Stimulated activated CD4-positive, alpha-beta T cell treated with anti-CD3 and anti-CD28 coated beads, Interleukin-15, amount 100 ng/mL, for 24 hours (primary cell): ENCODE data around the gene REX1BD.

Source experiments
- DNase-seq: peaks from one replicate; pipeline ENCODE4 v3.0.0-alpha.2; 2020

Gene REX1BD

DNA sequence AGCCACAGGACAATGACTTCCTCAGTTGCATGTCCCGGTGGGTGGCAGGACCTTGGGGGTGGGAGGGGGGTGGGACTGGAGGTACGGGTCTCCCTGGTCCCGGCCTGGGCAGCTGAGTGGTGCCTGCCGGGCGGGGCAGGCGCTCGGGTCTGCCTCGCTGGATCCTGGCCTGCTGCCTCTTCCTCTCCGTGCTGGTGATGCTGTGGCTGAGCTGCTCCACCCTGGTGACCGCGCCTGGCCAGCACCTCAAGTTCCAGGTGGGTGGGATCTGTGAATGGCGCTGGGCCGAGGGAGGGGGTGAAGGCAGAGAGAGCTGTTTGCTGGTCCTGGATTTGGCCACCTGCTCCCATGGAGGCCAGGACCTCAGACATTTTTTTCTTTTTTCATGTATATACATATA is 29.6 kb downstream of the REX1BD start:
- no peak for DNase-seq

DNA sequence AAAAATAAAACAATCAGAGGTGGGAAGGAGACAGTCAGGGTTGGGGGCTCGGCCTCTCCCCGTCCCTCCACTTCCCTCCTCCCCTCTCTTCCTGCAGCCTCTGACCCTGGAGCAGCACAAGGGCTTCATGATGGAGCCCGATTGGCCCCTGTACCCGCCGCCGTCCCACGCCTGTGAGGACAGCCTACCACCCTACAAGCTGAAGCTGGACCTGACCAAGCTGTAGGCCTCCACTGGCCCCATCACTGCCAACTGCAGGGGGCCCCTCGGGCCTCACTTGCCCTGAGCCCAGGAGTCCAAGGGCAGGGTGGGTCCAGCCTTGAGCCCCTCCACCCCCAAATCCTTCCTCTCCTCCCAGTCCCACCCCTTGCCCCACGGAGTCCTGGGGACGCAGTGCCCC is 31.7 kb downstream of the REX1BD start:
- no peak for DNase-seq

DNA sequence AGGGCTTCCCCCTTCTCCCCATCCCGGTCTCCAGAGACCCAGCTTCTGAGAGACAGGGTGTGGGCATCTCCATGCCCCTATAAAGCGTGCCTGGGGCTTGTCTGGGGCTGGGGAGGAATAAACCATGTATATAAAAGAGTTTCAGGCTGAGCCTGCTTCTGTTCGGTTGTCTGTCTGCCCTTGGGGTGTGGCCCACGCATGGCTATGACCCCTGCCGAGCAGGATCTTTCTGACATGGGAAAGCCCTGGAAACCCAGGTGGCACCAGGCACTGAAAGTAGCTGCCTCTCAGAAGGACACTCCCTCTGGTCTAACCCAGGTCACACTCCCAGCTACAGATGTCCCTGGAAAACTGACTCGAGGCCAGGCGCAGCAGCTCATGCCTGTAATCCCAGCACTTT is 32.3 kb downstream of the REX1BD start:
- DNase-seq: no peak

DNA sequence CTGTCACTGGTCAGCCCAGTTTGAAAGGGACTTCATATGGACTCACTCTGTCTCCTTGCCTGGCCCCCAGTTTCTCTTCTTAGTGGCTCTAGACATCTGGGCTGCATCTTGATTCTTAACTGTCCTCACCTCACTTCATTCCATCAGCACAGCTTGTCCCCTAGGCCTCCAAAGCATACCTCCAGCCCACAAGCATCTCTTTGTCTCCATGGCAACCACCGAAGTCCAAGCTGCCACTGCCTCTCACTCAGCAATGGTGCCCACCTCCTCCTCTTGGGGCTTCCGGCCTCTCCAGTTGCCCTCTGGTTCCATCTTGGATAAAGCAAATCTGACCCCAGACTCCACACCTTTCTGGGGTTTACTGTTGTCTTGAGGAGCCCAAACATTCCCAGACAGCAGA is 38.3 kb downstream of the REX1BD start:
- DNase-seq: no peak

DNA sequence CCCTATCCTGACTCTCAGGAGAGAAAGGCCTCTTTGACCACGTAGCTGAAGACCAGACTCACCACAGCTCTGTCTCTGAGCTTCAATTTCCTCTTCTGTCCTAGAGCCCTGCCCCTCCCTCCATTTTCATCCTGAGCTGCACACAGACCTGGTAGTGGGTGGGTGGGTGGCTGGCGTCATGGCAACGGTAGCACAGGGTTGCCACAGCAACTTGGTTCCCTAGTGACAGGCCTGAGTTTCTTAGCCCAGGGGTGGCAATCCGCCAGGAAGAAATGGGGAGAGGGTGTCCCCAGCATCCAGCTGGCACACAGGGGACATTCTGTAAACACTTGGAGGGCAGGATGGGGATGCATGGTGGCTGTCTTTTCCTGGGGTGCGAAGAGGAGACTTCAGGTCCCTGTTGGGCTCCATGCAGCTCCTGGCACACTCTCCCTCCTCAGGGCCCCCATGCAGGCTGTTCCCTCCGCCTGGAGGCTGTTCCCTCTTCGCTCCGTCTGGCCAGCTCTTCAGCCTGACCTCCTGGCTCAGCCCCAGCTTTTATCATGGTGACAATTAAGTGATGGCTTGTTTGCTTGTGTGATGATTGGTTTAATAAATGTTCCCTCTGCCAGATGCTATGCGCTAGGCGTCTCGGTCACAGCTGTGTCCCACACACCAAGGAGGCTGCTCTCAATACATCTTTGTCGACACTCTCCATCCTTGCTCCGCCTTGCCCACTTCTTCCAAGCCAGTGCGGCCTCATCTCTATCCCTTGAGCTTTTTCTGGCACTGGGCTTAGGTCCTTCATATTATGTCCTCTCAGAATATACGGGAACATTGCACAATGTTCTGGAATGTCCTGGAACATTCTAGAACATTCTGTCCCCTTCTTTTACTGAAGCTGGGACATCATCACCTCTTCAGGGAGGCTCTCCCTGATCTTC is 40.8 kb downstream of the REX1BD start:
- no peak for DNase-seq

DNA sequence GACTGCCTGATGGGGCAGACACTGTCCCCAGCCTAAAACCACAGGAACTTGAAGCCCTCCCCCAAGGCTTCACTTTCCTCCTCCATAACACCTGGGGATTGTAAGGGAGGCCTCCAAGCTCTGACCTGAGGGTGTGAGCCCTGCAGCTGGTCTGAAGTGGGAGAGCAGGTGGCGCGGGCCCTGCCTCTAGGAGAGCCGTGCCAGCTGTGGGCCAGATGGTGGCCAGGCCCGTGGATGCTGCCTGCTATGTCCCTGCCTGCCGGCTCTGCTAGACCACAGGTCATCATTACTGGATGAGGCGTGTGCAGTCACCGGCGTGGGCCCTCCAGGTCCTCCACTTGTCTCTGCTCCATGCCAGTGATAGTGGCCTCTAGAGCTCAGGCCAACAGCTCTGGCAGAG is 44.7 kb downstream of the REX1BD start:
- DNase-seq: no peak

DNA sequence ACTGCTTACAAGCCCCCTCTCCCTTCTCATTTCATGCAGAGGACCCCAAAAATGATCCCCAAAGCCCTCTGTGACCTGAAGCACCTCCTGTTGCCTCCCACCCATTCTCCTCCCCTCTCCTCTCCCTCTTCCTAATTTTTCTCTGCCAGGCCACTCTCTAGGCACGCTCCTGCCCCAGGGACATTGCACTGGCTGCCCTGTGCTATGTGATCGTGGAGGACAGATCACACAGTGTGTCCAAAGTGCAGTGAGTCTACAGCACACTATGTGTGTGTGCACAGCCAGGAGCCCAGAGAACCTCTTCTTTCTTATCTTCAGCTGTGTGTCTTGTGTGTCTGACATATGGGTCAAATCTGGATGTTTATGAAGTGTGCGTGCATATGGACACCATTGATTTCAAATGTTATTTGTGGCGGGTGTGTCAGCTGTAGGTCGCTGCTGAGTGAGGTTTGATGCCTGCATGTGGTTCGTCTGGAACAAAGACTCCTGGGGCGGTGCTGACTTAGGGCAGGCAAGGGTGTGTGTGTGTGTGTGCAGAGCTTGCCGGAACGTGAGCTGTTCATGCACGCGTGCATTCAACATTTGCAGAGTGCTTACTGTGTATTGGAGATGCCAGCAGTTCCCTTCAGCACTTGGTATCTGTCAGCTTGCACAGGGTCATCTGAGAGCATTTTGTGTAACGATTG is 46.2 kb downstream of the REX1BD start:
- no peak for DNase-seq

DNA sequence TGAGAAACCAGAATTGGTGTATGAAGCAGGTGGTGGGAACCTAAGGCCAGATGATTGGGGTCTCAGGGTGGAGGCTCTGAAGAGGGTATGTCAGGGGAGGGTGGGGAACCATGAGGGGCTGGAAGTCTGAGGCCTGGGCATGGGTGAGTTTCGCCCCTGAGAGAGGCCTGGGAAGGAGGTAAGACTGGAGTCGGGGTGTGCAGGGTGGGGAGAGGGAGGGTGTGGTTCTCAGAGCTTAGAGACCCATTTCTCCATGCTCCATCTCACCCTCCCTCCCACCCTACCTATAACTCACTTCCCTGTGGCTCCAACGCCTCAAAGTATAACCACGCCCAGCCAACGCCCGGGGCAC is 47.2 kb downstream of the REX1BD start:
- DNase-seq: no peak

DNA sequence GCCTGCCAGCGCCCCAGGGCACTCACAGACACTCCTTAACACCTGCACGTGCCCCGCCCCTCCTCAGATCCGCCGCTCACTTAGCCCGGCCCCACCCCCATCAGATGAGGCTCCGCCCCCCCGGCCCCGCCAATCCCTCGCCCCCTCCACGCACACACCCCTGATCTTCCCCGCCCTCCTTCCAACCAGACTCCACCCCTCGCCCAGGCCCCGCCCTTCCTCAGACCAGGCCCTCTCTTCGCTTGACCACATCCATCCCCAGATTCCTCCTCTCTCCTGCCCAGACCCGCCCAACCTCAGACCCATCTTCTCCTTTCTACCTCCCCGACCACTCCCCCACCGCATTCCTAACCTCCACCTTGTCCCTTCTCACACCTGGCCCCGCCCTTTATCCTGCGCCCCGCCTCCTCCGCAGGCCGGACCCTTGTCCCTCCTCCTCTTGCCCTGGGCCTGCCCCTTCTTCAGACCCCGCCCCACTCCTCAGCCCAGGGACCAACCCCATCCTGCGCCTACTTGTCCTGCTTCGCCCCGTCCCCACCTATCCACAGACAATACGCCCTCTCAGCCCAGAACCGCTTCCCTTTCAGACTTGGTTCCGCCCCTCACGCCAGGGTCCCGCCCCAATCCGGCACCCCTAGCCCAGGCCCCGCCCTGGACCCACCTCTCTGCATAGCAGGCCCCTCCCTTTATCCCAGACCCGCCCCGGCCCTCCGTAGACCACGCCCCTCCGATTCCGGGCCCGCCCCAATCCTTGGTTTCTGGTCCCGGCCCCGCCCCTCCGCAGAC is 47.8 kb downstream of the REX1BD start:
- DNase-seq: peak; percentile 99

DNA sequence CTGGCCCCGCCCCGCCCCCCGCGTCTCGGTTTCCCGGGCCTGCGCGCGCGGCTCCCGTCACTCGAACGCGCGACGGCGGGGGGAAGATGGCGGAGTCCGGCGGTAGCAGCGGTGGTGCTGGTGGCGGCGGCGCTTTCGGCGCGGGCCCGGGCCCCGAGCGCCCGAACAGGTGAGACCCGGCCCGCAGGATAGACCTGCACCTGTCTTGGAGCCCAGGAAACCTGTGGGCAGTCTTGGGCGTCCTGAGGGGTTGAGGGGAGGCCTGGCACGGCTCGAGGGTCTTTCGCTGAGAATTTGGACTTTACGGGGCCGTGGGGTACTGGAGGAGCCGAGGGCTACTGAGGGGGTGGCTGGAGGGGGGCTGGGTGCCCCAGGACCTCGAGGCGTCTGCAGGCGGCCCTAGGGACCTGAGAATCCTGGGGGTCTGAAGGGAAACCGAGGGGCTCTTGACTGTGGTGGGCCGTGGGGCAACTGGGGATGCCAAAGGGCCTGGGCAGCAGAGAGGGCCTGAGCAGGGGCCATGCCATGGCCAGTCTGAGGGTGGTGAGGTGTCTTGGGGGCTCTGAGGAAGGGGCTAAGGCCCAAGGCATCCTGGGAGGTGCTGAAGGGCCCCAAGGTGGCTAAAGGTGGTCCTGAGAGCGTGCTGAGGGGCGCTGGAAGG is 48.5 kb downstream of the REX1BD start, which contains the start of gene KLHL26:
Gene KLHL26, plus strand, starts transcription at position 60 of the 661 bp plus-strand sequence. Its CDS starts 27 bp downstream, at position 87.
- no peak for DNase-seq

DNA sequence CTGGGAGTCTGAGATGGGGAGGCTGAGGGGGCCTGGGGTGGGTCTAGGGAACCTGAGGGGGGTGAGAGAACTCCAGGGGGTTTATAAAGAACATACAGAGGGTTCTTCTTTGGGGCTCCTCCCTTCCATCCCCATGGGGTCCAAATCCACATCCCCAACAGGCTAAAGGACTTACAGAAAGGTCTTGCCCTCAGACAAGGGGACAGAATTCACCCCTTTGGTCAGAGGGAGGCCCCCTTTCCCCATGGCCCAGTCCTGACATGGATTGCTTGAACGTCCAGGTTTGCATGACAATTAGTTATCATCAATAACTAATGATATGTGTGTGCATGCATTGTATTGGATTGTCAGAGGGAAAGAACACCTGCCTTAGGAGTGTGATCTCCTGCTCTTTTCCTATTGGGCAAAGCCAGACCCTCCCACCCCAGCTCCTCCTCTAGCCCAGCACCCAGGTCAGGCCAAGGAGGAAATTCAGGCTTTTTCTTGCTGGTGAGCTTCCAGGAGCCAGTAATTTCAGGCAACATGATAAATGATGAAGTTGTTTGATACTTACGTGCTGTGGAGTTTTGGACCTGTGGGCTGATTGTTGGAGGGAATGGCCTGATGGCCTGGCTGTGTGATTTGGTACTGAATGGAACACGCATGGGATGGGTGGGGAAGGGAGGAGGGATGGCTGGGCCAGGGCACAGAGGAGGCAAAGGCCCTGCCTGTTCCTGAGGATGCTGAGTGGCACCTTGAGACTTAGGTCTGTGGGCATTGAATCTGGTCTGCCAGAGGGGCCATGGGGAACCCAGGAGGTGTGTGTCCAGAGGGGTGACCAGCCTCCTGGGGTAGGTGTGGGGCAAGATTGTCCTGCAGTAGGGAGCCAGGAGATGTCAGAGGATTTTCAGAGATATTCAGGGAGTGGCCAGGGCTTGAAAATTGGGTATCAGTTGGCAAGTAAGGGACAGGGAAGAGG is 49.4 kb downstream of the REX1BD start:
- peak; percentile 18 for DNase-seq

DNA sequence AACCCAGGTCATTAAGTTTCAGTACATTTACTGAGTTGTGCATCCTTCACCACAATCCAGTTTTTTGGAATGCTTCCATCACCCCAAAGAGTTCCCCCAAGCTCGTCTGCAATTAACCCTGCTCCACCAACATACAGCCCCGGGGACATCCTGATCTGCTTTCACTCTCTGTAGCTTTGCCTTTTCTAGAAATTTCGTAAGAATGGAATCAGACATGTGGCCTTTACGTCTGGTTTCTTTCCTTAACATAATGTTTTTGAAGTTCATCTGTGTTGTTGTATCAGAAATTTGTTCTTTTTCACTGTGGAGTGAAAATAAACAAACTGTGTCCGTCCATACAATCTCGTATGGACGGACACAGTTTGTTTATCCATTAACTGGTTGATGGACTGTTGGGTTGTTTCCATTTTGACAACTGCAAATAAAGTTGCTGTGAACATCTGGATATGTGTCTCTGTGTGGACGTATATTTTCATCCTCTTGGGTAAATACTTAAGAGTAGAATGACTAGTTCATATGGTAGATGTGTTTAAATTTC is 51.2 kb downstream of the REX1BD start:
- DNase-seq: no peak
